ENCODE results near the gene BOC.

The BOC gene

GRCh38 chr3:113227146-113227545 lies 15.8 kb downstream of the BOC start:
- H3K27me3 ChIP-seq (ENCODE audit: control insufficient read depth, low read length): no peaks in the 10 kb centered on the region
- no peaks in the 10 kb centered on the region for H3K79me2 ChIP-seq (ENCODE audit: control insufficient read depth, low read length)
- H3K4me3 ChIP-seq (ENCODE audit: low read length): no peak overlapping the region
- H3K9me3 ChIP-seq (ENCODE audit: control insufficient read depth, insufficient read depth, low read length): no peaks in the 10 kb centered on the region
- H3F3A ChIP-seq (ENCODE audit: control insufficient read depth, insufficient read depth): no peaks in the 10 kb centered on the region
- no peaks in the 10 kb centered on the region for H3K36me3 ChIP-seq (ENCODE audit: control insufficient read depth, low read length)
- no peak for TF ChIP-seq CTCF (IDR thresholded peaks at IDR 0.05; ENCODE audit: low read depth, low read length, poor library complexity, severe bottlenecking)
- TF ChIP-seq EZH2phosphoT487 (IDR thresholded peaks at IDR 0.05; ENCODE audit: borderline replicate concordance, low read length): no peak
- no peak overlapping the region for H3K4me2 ChIP-seq (ENCODE audit: low read length)
- no peaks in the 10 kb centered on the region for H4K20me1 ChIP-seq (ENCODE audit: control insufficient read depth, insufficient read depth, low read depth, low read length)
- H3K9me2 ChIP-seq (replicated peaks; ENCODE audit: control insufficient read depth, low read length): no peaks in the 10 kb centered on the region
- no peak overlapping the region for H3K27ac ChIP-seq (ENCODE audit: low read depth, low read length)
- no peaks in the 10 kb centered on the region for H3K4me1 ChIP-seq (ENCODE audit: control insufficient read depth, low read length)

GRCh38 chr3:113228498-113229286 lies 17.3 kb downstream of the BOC start:
- Histone ChIP-seq H3K36me3 (ENCODE audit: control insufficient read depth, low read length) (no peaks in the 10 kb centered on the region), H3K27me3 (ENCODE audit: control insufficient read depth, low read length) (no peaks in the 10 kb centered on the region), H3K4me1 (ENCODE audit: control insufficient read depth, low read length) (no peaks in the 10 kb centered on the region), H4K20me1 (ENCODE audit: control insufficient read depth, insufficient read depth, low read depth, low read length) (no peaks in the 10 kb centered on the region), H3K27ac (ENCODE audit: low read depth, low read length) (no peak overlapping the region), H3K79me2 (ENCODE audit: control insufficient read depth, low read length) (no peaks in the 10 kb centered on the region), H3K9me3 (ENCODE audit: control insufficient read depth, insufficient read depth, low read length) (no peaks in the 10 kb centered on the region), H3F3A (ENCODE audit: control insufficient read depth, insufficient read depth) (no peaks in the 10 kb centered on the region), H3K4me2 (ENCODE audit: low read length) (no peak overlapping the region), H3K4me3 (ENCODE audit: low read length) (no peak overlapping the region), H3K9me2 (replicated peaks; ENCODE audit: control insufficient read depth, low read length) (no peaks in the 10 kb centered on the region)
- TF ChIP-seq EZH2phosphoT487 (IDR thresholded peaks at IDR 0.05; ENCODE audit: borderline replicate concordance, low read length): no peak
- TF ChIP-seq CTCF (IDR thresholded peaks at IDR 0.05; ENCODE audit: low read depth, low read length, poor library complexity, severe bottlenecking): no peak

GRCh38 chr3:113231391-113231790 lies 20.0 kb downstream of the BOC start:
- Histone ChIP-seq H3K9me3 (ENCODE audit: control insufficient read depth, insufficient read depth, low read length) (no peaks in the 10 kb centered on the region), H3K4me2 (ENCODE audit: low read length) (no peak overlapping the region), H3K4me3 (ENCODE audit: low read length) (no peak overlapping the region), H3K27me3 (ENCODE audit: control insufficient read depth, low read length) (no peaks in the 10 kb centered on the region), H3K79me2 (ENCODE audit: control insufficient read depth, low read length) (no peaks in the 10 kb centered on the region), H4K20me1 (ENCODE audit: control insufficient read depth, insufficient read depth, low read depth, low read length) (no peaks in the 10 kb centered on the region), H3K27ac (ENCODE audit: low read depth, low read length) (no peak overlapping the region), H3K4me1 (ENCODE audit: control insufficient read depth, low read length) (no peaks in the 10 kb centered on the region), H3K9me2 (replicated peaks; ENCODE audit: control insufficient read depth, low read length) (no peaks in the 10 kb centered on the region), H3F3A (ENCODE audit: control insufficient read depth, insufficient read depth) (no peaks in the 10 kb centered on the region), H3K36me3 (ENCODE audit: control insufficient read depth, low read length) (no peaks in the 10 kb centered on the region)
- TF ChIP-seq EZH2phosphoT487 (IDR thresholded peaks at IDR 0.05; ENCODE audit: borderline replicate concordance, low read length) (no peak), CTCF (IDR thresholded peaks at IDR 0.05; ENCODE audit: low read depth, low read length, poor library complexity, severe bottlenecking) (no peak)

Data from DOHH2 (cell line).